HEK293 (cell line): ENCODE data around the gene GAK.

ENCODE experiments used
- CTCF ChIA-PET: fragments of 350-600 bp; formaldehyde crosslinking; extraction: SDS; loops from one replicate; lab custom pipeline; 2021; ENCODE audit warnings: antibody characterized with exemption; lab: Yijun Ruan, JAX
- POLR2A ChIA-PET: fragments of 300-600 bp; formaldehyde crosslinking; extraction: SDS; loops from one replicate; lab custom pipeline; 2020; ENCODE audit warnings: antibody characterized with exemption, inconsistent platforms; lab: Yijun Ruan, JAX
- H3K27ac ChIP-seq: fragments of 200-500 bp; sonication (Bioruptor generic); 2 replicates; pipeline ENCODE4 v1.5.1; 2014; ENCODE audit warnings: low read depth, low read length, control low read depth, inconsistent platforms; ENCODE audit errors: extremely low read depth
- H3K36me3 ChIP-seq, 2 experiments: fragments of 200-500 bp in 1 of 2; sonication (Bioruptor generic) in 1 of 2; 1 replicate in 1 of 2; 2 replicates in 1 of 2; pipeline ENCODE4 v1.5.1; 2014 to 2017; ENCODE audit warnings: inconsistent platforms in 2 of 2, low read length in 2 of 2; ENCODE audit not compliant: control insufficient read depth in 2 of 2, insufficient read depth in 1 of 2
- H3K4me1 ChIP-seq: fragments of 200-500 bp; sonication (Bioruptor generic); 2 replicates; pipeline ENCODE4 v1.5.1; 2014; ENCODE audit warnings: mild to moderate bottlenecking, low read length, inconsistent platforms; ENCODE audit not compliant: control insufficient read depth, insufficient read depth
- H3K4me3 ChIP-seq: 2 replicates; pipeline ENCODE4 v1.5.1; 2011; ENCODE audit warnings: low read depth, mild to moderate bottlenecking, control low read depth, low read length, moderate library complexity
- H3K9me3 ChIP-seq: fragments of 200-500 bp; sonication (Bioruptor generic); 2 replicates; pipeline ENCODE4 v1.5.1; 2014; ENCODE audit warnings: low read depth, low read length, inconsistent platforms; ENCODE audit not compliant: control insufficient read depth, insufficient read depth
- BCL11B ChIP-seq: fragments of 450-650 bp; formaldehyde crosslinking; IDR thresholded peaks from 2 replicates; pipeline ENCODE4 v1.5.1; 2016; ENCODE audit warnings: low read depth, missing biosample characterization, missing genetic modification characterization
- GLI2 ChIP-seq: fragments of 450-650 bp; formaldehyde crosslinking; IDR thresholded peaks from 2 replicates; pipeline ENCODE4; 2017; ENCODE audit warnings: missing biosample characterization, missing genetic modification characterization, low read depth, borderline replicate concordance
- KLF9 ChIP-seq: fragments of 450-650 bp; formaldehyde crosslinking; IDR thresholded peaks from 2 replicates; pipeline ENCODE4 v1.5.1; 2016; ENCODE audit warnings: missing biosample characterization, missing genetic modification characterization, low read depth
- SP7 ChIP-seq: fragments of 450-650 bp; formaldehyde crosslinking; IDR thresholded peaks from 2 replicates; pipeline ENCODE4 v1.5.1; 2016; ENCODE audit warnings: missing biosample characterization, missing genetic modification characterization
- ZBTB20 ChIP-seq: fragments of 450-650 bp; formaldehyde crosslinking; IDR thresholded peaks from 2 replicates; pipeline ENCODE4 v1.5.1; 2016; ENCODE audit warnings: missing biosample characterization, missing genetic modification characterization
- ZBTB21 ChIP-seq: fragments of 450-650 bp; formaldehyde crosslinking; IDR thresholded peaks from 2 replicates; pipeline ENCODE4 v1.5.1; 2017; ENCODE audit warnings: missing biosample characterization, missing genetic modification characterization
- ZIC2 ChIP-seq: fragments of 450-650 bp; formaldehyde crosslinking; IDR thresholded peaks from 2 replicates; pipeline ENCODE4 v1.5.1; 2016; ENCODE audit warnings: missing biosample characterization, missing genetic modification characterization
- ZNF223 ChIP-seq: fragments of 450-650 bp; formaldehyde crosslinking; IDR thresholded peaks from 2 replicates; pipeline ENCODE4 v1.5.1; 2016; ENCODE audit warnings: missing biosample characterization, missing genetic modification characterization
- ZNF248 ChIP-seq: fragments of 450-650 bp; formaldehyde crosslinking; IDR thresholded peaks from 2 replicates; pipeline ENCODE4 v1.5.1; 2017; ENCODE audit warnings: missing biosample characterization, missing genetic modification characterization
- ZNF433 ChIP-seq: fragments of 450-650 bp; formaldehyde crosslinking; IDR thresholded peaks from 2 replicates; pipeline ENCODE4 v1.5.1; 2016; ENCODE audit warnings: missing biosample characterization, missing genetic modification characterization, low read depth
- ZNF510 ChIP-seq: fragments of 450-650 bp; formaldehyde crosslinking; IDR thresholded peaks from 2 replicates; pipeline ENCODE4 v1.5.1; 2018; ENCODE audit warnings: mild to moderate bottlenecking, missing genetic modification characterization, missing biosample characterization; ENCODE audit not compliant: insufficient replicate concordance
- ZNF521 ChIP-seq: fragments of 450-650 bp; formaldehyde crosslinking; IDR thresholded peaks from 2 replicates; pipeline ENCODE4 v1.5.1; 2017; ENCODE audit warnings: missing biosample characterization, mild to moderate bottlenecking, missing genetic modification characterization
- ZNF558 ChIP-seq: fragments of 450-650 bp; formaldehyde crosslinking; IDR thresholded peaks from 2 replicates; pipeline ENCODE4 v1.5.1; 2016; ENCODE audit warnings: missing biosample characterization, missing genetic modification characterization
- ZNF600 ChIP-seq: fragments of 450-650 bp; formaldehyde crosslinking; IDR thresholded peaks from 2 replicates; pipeline ENCODE4 v1.5.1; 2016; ENCODE audit warnings: missing biosample characterization, missing genetic modification characterization
- ZNF677 ChIP-seq: fragments of 450-650 bp; IDR thresholded peaks from 2 replicates; pipeline ENCODE4 v1.5.0; 2018; ENCODE audit warnings: missing biosample characterization, mild to moderate bottlenecking, missing genetic modification characterization, moderate library complexity
- ZNF76 ChIP-seq: fragments of 450-650 bp; formaldehyde crosslinking; IDR thresholded peaks from 2 replicates; pipeline ENCODE4; 2016; ENCODE audit warnings: low read depth, missing biosample characterization, missing genetic modification characterization, borderline replicate concordance
- TF ChIP-seq, protein P1 (sequence below): fragments of 450-650 bp; formaldehyde crosslinking; IDR thresholded peaks from 2 replicates; pipeline ENCODE4 v1.5.1; 2016; ENCODE audit warnings: missing biosample characterization, missing genetic modification characterization
- TF ChIP-seq, protein P2 (sequence below): fragments of 450-650 bp; formaldehyde crosslinking; IDR thresholded peaks from 2 replicates; pipeline ENCODE4 v1.5.1; 2016; ENCODE audit warnings: missing biosample characterization, missing genetic modification characterization
- TF ChIP-seq, protein P3 (sequence below): IDR thresholded peaks from 2 replicates; pipeline ENCODE4 v1.6.1; 2011; ENCODE audit warnings: mild to moderate bottlenecking, low read depth, low read length, borderline replicate concordance
- TF ChIP-seq, protein P4 (sequence below): fragments of 450-650 bp; formaldehyde crosslinking; IDR thresholded peaks from 2 replicates; pipeline ENCODE4 v1.5.1; 2016; ENCODE audit warnings: missing biosample characterization, missing genetic modification characterization, low read depth
- TF ChIP-seq, protein P5 (sequence below): fragments of 450-650 bp; formaldehyde crosslinking; IDR thresholded peaks from 2 replicates; pipeline ENCODE4 v1.5.1; 2016; ENCODE audit warnings: missing biosample characterization, missing genetic modification characterization, low read depth
- TF ChIP-seq, protein P6 (sequence below): fragments of 450-650 bp; formaldehyde crosslinking; IDR thresholded peaks from 2 replicates; pipeline ENCODE4 v1.5.1; 2016; ENCODE audit warnings: missing biosample characterization, missing genetic modification characterization

The GAK gene

DNA sequence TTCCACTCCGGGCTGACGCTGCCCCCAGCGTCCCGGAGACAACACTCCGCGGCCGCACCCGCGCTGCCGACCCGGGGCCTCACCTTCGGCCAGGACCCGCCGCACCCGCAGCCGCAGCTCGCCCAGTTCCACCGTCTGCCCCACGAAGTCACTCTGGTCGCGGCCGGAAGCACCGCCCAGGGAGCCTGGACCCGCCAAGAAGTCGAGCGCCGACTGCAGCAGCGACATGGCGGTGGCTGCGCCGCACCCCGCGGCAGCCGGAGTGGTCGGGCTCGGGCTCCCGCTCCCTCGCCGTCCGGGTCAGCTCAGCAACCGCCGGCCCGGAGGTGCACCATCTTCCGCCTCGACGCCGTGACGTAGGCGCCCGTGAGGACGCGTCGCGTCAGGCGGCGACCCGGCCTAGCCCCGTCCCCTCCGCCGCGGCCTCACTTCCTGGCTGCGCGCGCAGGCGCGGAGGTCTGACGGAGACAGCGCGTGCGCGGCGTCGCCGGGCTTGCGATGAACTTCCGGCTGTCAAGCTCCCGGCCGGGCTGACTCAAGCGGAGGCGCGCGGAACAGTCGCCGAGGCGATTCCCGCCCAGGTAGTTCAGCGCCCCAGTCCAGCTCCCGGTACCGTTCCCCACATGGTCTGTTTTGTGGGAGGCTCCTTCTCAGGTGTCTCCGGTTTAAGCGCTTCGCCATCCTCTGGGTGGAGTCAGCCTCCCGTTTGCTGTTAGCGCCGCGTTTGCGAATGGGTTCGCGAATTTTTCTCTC is at the start of gene GAK, which contains the start of gene TMEM175 (continued):
- TF ChIP-seq, protein P1, sequence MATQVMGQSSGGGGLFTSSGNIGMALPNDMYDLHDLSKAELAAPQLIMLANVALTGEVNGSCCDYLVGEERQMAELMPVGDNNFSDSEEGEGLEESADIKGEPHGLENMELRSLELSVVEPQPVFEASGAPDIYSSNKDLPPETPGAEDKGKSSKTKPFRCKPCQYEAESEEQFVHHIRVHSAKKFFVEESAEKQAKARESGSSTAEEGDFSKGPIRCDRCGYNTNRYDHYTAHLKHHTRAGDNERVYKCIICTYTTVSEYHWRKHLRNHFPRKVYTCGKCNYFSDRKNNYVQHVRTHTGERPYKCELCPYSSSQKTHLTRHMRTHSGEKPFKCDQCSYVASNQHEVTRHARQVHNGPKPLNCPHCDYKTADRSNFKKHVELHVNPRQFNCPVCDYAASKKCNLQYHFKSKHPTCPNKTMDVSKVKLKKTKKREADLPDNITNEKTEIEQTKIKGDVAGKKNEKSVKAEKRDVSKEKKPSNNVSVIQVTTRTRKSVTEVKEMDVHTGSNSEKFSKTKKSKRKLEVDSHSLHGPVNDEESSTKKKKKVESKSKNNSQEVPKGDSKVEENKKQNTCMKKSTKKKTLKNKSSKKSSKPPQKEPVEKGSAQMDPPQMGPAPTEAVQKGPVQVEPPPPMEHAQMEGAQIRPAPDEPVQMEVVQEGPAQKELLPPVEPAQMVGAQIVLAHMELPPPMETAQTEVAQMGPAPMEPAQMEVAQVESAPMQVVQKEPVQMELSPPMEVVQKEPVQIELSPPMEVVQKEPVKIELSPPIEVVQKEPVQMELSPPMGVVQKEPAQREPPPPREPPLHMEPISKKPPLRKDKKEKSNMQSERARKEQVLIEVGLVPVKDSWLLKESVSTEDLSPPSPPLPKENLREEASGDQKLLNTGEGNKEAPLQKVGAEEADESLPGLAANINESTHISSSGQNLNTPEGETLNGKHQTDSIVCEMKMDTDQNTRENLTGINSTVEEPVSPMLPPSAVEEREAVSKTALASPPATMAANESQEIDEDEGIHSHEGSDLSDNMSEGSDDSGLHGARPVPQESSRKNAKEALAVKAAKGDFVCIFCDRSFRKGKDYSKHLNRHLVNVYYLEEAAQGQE = no peak
- TF ChIP-seq, protein P2, sequence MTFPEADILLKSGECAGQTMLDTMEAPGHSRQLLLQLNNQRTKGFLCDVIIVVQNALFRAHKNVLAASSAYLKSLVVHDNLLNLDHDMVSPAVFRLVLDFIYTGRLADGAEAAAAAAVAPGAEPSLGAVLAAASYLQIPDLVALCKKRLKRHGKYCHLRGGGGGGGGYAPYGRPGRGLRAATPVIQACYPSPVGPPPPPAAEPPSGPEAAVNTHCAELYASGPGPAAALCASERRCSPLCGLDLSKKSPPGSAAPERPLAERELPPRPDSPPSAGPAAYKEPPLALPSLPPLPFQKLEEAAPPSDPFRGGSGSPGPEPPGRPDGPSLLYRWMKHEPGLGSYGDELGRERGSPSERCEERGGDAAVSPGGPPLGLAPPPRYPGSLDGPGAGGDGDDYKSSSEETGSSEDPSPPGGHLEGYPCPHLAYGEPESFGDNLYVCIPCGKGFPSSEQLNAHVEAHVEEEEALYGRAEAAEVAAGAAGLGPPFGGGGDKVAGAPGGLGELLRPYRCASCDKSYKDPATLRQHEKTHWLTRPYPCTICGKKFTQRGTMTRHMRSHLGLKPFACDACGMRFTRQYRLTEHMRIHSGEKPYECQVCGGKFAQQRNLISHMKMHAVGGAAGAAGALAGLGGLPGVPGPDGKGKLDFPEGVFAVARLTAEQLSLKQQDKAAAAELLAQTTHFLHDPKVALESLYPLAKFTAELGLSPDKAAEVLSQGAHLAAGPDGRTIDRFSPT (tag by site-specific recombination) = 0 out of 2 replicates have a peak, but pooled peaks have one; percentile 14
- TF ChIP-seq KLF9 (tag by site-specific recombination) (0 out of 2 replicates have a peak, but pooled peaks have one; percentile 19), ZNF521 (tag by site-specific recombination) (no peak), ZNF600 (tag by site-specific recombination) (peak; percentile 74; the same call in 1 of the 2 replicates), BCL11B (tag by site-specific recombination) (peak; percentile 61; the same call in 1 of the 2 replicates), ZBTB21 (tag by site-specific recombination) (no peak), ZNF76 (tag by site-specific recombination) (peak; percentile 28; the same call in 1 of the 2 replicates), ZNF248 (no peak), ZBTB20 (tag by site-specific recombination) (peak; percentile 27; the same call in 1 of the 2 replicates), GLI2 (tag by site-specific recombination) (no peak)
- TF ChIP-seq, protein P3, sequence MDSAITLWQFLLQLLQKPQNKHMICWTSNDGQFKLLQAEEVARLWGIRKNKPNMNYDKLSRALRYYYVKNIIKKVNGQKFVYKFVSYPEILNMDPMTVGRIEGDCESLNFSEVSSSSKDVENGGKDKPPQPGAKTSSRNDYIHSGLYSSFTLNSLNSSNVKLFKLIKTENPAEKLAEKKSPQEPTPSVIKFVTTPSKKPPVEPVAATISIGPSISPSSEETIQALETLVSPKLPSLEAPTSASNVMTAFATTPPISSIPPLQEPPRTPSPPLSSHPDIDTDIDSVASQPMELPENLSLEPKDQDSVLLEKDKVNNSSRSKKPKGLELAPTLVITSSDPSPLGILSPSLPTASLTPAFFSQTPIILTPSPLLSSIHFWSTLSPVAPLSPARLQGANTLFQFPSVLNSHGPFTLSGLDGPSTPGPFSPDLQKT = peak; percentile 46; the same call in 1 of the 2 replicates

DNA sequence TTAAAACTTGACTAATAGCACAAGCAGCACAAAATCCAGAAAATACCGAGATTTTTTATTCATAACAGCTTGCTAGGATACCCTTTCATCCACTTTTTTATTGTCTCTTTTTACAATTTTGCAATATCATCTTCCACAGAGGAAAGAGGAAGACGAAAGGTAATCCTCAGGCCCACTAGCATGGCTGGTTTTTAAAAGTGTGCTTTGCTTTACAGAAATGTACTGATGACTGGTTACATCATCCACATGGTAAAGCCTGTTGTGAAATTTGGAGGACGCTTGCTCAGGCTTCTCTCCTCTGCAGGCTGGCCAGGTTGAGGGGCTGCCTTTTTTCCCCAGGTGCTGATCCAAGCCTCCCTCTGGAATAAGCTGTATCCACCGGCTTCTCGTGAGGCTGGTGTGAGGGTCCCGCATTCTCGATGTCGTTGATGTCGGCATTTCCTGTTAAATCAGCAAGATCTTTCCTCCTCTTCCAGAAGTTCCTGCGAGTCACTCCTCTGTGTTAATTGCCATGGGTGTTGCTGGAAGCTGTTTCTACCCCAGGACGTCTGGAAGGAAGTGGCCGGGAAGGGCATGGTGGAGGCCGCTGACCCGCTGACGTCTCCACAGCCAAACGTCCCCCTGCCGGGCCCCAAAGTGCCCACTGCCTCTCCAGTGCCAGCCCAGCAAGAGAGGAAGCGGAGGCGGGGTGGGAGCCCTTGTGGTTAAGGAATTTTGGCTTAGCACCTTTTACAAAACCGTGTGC is 47.0 kb upstream of the GAK start:
- Histone ChIP-seq H3K4me3 (no peak overlapping the region), H3K27ac (no peak overlapping the region), H3K36me3 (no peaks in the 10 kb centered on the region), H3K4me1 (no peaks in the 10 kb centered on the region), H3K9me3 (no peaks in the 10 kb centered on the region)
- POLR2A ChIA-PET = no interaction called here
- CTCF ChIA-PET = interaction anchor here (0.6 kb wide), 1 partner anchor 370 kb away, joined by 3 read pairs; no protein-coding TSS in a partner anchor
- TF ChIP-seq, protein P4, sequence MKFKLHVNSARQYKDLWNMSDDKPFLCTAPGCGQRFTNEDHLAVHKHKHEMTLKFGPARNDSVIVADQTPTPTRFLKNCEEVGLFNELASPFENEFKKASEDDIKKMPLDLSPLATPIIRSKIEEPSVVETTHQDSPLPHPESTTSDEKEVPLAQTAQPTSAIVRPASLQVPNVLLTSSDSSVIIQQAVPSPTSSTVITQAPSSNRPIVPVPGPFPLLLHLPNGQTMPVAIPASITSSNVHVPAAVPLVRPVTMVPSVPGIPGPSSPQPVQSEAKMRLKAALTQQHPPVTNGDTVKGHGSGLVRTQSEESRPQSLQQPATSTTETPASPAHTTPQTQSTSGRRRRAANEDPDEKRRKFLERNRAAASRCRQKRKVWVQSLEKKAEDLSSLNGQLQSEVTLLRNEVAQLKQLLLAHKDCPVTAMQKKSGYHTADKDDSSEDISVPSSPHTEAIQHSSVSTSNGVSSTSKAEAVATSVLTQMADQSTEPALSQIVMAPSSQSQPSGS = peak; percentile 51; the same call in 1 of the 2 replicates
- no peak for TF ChIP-seq SP7 (tag by site-specific recombination)
- no peak for TF ChIP-seq ZNF558 (tag by site-specific recombination)
- peak; percentile 38 for TF ChIP-seq ZIC2
- TF ChIP-seq, protein P5, sequence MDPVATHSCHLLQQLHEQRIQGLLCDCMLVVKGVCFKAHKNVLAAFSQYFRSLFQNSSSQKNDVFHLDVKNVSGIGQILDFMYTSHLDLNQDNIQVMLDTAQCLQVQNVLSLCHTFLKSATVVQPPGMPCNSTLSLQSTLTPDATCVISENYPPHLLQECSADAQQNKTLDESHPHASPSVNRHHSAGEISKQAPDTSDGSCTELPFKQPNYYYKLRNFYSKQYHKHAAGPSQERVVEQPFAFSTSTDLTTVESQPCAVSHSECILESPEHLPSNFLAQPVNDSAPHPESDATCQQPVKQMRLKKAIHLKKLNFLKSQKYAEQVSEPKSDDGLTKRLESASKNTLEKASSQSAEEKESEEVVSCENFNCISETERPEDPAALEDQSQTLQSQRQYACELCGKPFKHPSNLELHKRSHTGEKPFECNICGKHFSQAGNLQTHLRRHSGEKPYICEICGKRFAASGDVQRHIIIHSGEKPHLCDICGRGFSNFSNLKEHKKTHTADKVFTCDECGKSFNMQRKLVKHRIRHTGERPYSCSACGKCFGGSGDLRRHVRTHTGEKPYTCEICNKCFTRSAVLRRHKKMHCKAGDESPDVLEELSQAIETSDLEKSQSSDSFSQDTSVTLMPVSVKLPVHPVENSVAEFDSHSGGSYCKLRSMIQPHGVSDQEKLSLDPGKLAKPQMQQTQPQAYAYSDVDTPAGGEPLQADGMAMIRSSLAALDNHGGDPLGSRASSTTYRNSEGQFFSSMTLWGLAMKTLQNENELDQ (tag by site-specific recombination) = no peak
- no peak for TF ChIP-seq ZNF510 (tag by site-specific recombination)
- TF ChIP-seq ZNF223 (tag by site-specific recombination) = no peak
- TF ChIP-seq ZNF677 (tag by site-specific recombination) = no peak
- TF ChIP-seq, protein P6, sequence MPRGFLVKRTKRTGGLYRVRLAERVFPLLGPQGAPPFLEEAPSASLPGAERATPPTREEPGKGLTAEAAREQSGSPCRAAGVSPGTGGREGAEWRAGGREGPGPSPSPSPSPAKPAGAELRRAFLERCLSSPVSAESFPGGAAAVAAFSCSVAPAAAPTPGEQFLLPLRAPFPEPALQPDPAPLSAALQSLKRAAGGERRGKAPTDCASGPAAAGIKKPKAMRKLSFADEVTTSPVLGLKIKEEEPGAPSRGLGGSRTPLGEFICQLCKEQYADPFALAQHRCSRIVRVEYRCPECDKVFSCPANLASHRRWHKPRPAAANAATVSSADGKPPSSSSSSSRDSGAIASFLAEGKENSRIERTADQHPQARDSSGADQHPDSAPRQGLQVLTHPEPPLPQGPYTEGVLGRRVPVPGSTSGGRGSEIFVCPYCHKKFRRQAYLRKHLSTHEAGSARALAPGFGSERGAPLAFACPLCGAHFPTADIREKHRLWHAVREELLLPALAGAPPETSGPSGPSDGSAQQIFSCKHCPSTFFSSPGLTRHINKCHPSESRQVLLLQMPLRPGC (tag by site-specific recombination) = no peak
- no peak for TF ChIP-seq ZNF433 (tag by site-specific recombination)
